Activated gamma-delta T cell treated with anti-CD3 and anti-CD28 coated beads, Interleukin-2, amount 50 U/mL, for 16 hours (primary cell): ENCODE results near the gene FAM234B.
"Not testable (repeated sequence)": the region's sequence is repeated elsewhere in the genome, so short reads cannot be mapped to it uniquely, and the experiment has no call there.

Source experiments
- DNase-seq: peaks from one replicate; pipeline ENCODE4 v3.0.0-alpha.2; 2020; ENCODE audit warnings: low read depth

The FAM234B gene

DNA sequence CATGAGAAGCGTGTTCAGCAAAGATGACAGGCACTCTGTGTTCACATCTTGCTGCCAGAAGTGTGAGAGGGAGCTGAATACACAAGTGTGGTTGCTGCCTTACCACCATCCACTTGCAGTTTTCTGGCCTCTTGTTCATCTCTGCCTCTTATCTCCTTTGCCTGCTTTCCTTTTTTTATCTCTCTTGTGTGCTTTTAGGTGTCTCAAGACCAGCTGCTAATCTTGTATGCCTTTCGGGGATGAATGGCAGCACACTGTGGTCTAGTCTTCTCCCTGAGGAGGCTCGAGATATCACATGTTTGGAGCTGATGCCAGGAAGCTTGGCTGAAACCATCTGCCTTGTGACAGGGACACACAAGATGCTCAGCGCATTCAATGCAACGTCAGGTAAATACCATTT lies 17.2 kb downstream of the FAM234B start:
- DNase-seq: no peak

GRCh38 chr12:13062669-13063068 lies 18.5 kb downstream of the FAM234B start:
- DNase-seq: no peak

- no peak for DNase-seq
Observed at GRCh38 chr12:13066014-13066413, 21.8 kb downstream of the FAM234B start.

DNA sequence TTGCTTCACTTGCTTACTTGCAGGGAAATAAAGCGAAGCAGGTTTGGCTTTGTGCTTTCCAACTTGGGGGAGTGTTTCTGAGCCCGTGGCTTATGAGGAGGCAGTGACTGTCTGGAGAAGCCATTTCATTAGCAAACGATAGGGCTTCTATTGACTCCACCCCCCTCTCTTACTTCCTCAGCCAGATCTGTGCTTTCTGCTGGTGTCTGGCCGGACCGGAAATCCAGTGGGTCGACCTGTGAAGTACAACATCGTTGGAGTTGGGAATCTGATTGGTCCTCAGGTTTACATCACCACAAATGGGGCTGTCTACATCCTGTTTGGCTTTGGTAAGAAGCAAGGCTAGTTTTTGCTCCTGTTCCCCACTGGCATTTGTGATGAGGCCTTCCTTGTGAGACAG lies 22.3 kb downstream of the FAM234B start:
- no peak for DNase-seq

DNA sequence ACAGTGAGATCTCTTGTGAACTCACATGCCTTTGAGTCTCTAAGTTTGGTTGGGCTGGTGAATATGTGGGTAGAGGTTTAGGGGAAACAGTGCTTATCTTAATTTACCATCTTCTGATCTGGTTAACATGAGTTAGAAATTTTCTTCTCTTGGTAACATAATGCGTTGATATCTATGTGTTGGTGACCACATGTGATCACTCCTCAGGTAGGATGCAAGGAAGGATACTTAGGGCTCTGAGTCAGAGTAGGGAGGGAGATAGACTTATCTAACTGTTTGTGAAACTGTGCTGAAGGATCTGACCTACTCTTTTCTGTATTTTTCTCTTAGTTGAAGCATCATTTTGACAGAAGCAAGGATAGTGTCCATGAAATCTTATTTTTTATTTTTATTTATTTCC lies 23.1 kb downstream of the FAM234B start:
- DNase-seq: no peak

- DNase-seq: no peak
Observed at GRCh38 chr12:13069380-13069779, 25.2 kb downstream of the FAM234B start.

DNA sequence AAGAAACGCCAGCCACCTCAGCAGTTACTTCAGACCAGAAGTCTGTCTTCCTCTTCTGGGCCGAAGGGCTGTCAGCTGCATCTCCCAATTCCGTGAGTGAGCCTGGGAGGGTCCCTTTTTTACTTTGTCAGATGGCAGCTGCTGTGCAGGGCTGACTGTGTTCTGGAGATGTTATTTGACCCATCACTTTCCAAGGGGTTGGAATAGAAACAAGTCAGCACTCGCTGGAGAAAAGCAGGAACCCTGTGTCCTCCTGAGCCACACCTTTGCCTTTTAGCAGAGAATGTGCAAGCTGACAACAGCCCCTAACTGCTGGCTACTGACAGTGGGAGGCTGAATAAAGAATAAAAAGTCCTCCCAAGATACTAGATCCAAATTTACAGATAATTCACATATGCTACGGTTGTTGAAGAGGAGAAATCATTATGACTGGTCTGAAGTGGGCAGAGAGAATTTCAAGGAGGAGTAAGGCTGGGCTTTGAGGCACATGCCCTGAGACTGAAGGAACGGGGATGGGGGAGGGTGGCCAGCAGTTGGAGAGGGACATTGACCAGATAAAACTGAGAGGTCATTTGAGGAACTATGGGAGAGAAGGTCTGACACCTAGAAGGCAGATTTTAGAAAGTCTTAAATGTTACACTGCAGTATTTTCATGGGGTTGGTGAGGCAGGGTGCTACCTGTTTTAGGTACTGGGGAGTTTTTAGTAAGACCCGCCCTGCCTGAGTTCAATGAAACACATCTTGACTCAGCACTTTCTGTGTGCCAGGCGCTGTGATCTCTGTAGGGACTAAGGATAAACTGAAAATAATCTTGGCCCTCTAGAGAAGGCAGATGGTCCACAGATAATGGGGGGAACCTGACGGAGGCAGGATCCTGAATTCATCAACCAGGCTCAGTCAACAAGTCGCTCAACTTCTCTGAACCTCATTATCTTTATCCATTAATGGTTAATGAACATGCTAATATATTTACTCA lies 27.4 kb downstream of the FAM234B start:
- DNase-seq: no peak

DNA sequence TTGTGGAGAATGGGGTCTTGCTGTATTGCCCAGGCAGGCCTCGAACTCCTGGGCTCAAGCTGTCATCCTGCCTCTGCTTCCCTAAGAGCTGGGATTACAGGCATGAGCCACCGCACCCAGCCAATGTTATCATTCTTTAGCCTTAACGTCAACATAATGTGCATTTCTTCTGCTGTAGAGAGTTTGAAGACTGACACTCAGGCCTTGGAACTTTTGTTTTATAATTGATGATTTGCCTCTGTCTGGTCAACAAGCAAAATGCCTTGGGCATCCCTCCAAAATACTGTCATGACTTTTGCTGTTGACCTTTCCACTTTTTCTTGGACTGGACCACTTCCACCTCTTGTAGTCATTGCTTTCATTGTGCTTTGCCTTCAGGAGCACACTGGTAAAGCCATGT lies 29.0 kb downstream of the FAM234B start:
- DNase-seq: no peak

DNA sequence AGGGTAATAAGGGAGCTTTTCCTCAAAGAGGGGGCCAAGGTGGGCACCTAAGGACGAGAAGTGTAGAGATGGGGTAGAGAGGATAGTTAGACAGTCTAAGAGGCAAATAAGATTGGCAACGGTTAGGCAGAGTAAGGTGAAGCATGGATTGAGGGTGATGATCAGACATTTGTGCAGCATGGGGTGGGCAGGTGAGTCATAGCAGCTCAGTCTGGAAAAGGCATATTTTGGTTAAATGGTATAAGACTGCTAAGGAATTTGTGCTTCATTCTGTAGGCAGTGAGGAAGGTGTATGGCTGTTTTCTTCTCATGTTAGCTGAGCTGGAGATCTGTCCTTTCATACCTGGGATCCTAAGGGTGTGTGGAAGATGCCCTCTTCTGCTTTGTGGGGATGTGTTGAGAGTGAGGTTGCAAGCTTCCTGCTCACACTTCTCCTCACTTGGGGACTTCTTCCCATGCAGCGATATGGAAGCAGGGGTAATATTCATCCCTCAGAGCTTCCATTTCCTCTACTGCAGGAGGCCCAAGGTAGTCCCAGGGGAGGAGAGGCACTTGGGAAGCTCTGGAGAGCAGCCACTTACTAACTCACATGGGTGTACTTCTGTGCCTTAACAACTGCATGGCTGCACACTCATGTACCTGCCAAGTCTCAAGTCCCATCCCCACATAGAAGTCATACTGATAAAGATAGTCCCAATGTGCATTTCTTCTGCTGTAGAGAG lies 30.4 kb downstream of the FAM234B start:
- no peak for DNase-seq

DNA sequence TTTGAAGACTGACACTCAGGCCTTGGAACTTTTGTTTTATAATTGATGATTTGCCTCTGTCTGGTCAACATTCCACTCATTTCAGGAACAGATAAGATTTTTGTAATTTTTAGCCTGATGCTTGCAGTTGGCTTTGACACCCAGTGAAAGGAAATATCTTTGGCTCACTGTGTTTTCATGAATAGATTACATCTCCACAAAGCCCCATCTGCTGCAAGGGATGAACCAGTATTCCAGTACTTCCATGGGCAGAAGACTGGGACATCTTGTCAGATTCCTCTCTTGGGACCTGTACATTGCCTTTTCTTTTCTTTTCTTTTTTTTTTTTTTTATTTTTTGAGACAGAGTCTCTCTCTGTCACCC lies 30.9 kb downstream of the FAM234B start:
- no peak for DNase-seq

GRCh38 chr12:13075786-13076570 lies 31.8 kb downstream of the FAM234B start:
- DNase-seq: no peak

DNA sequence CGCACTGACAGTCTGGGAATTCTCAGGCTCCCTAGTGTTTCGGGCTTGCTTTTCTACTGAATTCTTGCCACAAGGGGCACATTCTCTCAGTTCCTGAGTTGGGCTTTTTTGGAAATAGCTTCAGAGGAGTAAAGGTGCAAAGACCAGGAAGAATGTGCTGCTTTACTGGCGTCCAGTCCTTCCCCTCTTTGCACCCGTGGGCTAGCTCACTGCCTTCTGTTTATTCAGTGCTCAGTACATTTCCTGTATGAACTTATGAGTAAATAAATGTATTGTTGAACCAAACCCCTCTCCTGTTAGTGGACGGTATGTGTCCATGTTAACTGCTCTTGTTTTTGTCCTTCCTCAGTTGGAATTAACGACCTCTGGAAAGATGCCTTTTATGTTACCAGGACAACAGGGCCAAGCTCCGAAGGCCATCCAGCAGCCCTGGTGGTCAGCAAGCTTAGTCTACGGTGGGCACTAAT lies 35.3 kb downstream of the FAM234B start:
- no peak for DNase-seq

DNA sequence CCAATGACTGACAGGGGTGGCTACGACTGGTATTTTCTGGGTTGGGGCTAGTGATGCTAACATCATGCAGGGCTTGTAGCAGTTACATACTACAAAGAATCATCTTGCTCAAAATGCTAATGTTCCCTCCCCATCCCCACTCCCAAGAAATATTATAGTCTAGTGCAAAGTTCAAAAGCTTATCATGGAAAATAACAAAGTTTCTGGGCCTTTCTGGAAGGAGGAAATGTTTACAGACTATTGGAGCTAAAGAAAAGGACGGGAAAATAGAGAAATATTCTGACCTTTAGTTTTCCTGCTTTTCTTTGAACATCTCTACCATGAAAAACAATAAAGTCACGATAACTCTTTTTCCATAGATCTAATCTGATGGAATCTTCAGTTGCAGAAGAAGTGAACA lies 36.1 kb downstream of the FAM234B start:
- no peak for DNase-seq

DNA sequence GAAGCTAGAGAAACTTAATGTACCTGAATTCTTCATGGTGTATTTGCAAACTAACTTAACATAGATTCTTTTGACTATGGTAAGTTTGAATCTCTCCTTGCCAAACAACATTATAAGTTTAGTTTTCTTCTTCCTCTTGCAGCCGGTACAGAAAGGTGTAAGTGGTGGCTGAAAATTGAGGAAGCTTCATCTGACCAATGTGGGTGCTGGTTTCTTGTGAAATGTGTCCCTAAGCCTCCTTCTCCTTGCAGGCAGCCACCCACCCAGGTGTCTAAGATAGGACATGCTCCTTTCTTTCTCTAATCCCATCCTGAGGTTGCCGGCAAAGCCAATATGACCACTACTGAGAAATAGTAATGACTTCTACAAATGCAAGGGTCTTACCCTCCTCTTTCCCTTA lies 38.7 kb downstream of the FAM234B start:
- DNase-seq: no peak

GRCh38 chr12:13083638-13084037 lies 39.5 kb downstream of the FAM234B start:
- DNase-seq: not testable (repeated sequence)

DNA sequence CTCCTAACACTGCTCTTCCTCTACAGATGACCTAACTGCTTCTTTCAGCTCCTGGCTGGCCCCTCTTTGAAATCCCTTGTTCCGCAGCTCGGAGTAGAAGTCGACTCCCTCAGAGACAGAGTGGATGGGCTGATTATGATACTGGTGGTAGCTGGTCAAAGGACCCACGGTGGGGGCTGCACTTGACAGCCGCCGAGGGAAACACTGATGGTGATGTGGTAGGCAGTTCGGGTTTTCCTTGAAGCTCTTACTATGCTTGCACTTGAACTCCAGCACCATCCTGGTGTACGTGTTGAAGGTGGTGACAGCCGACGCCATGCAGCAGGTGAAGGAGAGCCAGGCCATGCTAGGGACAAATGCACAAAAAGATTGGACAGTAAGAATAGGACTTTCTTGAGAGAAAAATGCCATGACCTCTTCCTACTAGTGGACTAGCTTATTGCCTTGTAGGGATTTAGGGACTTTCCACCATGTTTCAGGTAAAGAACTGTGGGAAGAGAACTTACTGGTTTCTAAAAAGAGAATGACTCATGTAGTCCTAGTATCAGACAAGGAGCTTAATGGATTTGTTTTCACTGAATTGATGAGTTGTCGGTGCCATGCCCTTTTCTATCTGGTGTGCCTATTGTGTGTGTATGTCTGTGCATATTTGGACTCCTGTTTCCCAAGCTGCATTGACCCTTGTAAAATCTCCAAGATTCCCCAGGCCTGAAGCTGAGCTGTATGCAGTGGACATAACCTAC lies 40.9 kb downstream of the FAM234B start:
- no peak for DNase-seq

DNA sequence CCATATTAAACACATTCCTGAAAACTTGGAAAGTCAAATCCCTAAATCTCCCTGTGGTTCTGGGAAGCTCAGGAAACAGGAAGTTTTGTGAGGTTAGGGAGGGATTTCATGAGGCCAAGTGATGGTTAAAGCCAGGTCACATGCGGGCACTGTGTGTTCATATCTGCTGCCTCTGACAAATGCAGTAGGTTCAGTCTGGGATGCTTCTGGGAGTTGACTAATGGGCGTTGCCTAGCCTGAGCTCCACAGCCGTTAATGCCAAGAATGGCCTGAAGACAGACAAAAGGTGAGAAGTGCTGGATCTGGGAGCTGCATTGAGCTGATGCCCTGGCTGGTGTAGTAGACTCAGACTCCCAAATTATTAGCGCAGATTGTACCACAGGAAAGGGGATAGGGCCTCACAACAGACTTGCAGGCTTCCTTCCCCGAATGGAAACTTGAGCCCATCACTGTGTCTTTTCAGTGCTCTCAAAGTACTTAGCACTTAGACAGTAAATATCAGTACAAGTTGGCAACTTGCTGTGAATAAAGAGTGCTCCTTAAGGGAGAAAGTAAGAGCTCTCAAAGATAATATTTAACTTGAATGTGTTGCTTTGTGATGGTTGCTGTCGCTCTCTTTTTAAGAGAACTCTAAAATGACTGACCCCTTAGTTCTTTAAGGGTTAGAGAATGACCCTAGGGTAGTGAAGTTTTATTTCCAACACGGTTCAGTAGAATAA lies 41.9 kb downstream of the FAM234B start:
- DNase-seq: no peak

- no peak for DNase-seq
Observed at GRCh38 chr12:13087766-13088165, 43.6 kb downstream of the FAM234B start.

DNA sequence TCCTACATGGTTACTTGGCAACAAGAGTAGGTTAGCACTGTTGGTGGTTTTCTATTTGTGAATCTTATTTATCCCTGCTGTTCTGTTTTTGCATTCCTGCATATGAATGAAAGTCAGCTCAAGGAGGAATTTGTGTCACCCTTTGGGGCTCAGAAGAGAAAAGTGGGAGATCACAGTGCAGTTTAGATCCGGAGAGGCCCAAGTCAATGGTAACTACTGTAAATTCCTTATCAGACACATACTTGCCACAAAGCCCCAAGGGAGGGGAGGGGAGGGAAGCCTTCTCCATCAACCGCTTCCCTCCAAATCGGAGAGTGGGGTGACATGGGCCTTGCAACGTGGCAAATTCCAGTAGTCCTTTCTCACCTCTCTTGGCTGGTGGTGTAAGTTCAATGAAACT lies 44.3 kb downstream of the FAM234B start:
- no peak for DNase-seq

GRCh38 chr12:13090054-13090453 lies 45.9 kb downstream of the FAM234B start:
- DNase-seq: no peak

- DNase-seq: no peak
Observed at GRCh38 chr12:13091832-13092231, 47.7 kb downstream of the FAM234B start.
